Breast epithelium (tissue), 3 donors: ENCODE data around the gene ALK.

Source experiments
- CTCF ChIP-seq, 3 donors: fragments of 450-650 bp; IDR thresholded peaks; one replicate each; pipeline ENCODE4 v1.5.1; 2016 to 2017; ENCODE audit warnings: antibody characterized with exemption in 3 of 3, mild to moderate bottlenecking in 3 of 3, moderate library complexity in 3 of 3
- POLR2A ChIP-seq: fragments of 450-650 bp; IDR thresholded peaks from one replicate; pipeline ENCODE4 v1.6.1; 2016; ENCODE audit warnings: antibody characterized with exemption, mild to moderate bottlenecking, moderate library complexity

DNA sequence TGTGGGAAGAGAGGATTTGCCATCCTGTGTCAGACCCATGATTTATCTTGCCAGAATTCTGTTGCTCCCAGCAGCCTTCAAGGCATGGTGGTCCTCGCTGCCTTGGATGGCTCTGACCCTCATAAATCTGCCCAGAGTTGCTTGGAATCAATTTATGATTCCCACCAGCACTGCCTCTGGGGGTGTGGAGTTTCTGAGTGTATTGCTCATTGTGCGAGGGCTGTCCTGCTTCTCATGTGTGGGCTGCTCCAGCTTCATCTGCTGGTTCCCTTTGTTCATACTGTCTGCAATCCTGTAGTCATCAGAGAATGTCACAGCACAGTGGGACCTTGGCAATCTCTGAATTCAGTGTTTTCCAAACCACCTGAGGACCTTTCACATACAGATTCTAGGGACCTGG, 666.4 kb downstream of the ALK start:
- no peak for TF ChIP-seq POLR2A
- no peak for TF ChIP-seq CTCF (IDR thresholded peaks at IDR 0.05)
